Stimulated activated naive B cell treated with anti-CD40 and anti-IgM and Interleukin-4, amounts not matched to agents 10 μg/mL and 1 μg/mL and 100 μg/mL, for 72 hours (primary cell): Measurements from ENCODE around the gene CITED4.
A peak's percentile ranks its signal among the peaks of the same experiment; 100 is the strongest.

Source experiments
- ATAC-seq, 2 donors: fragments of 150-1000 bp; cut with Tn5 transposase; replicated peaks; 2 replicates each; pipeline ENCODE4 v1.10.0; 2021; ENCODE audit warnings: moderate library complexity in 1 of 2
- DNase-seq: peaks from one replicate; pipeline ENCODE4 v3.0.0; 2021
- H3K27ac Mint-ChIP-seq: one replicate; pipeline ENCODE4 v1.8.0; 2022; ENCODE audit warnings: mild to moderate bottlenecking, mixed read lengths
- H3K27me3 Mint-ChIP-seq, 2 donors: one replicate each; pipeline ENCODE4 v1.8.0; 2022; ENCODE audit warnings: mixed read lengths in 2 of 2
- H3K36me3 Mint-ChIP-seq, 2 donors: one replicate each; pipeline ENCODE4 v1.8.0; 2022; ENCODE audit warnings: mixed read lengths in 2 of 2, mild to moderate bottlenecking in 1 of 2
- H3K4me1 Mint-ChIP-seq, 2 donors: one replicate each; pipeline ENCODE4 v1.8.0; 2022; ENCODE audit warnings: mixed read lengths in 2 of 2, mild to moderate bottlenecking in 1 of 2
- H3K4me3 Mint-ChIP-seq, 2 donors: one replicate each; pipeline ENCODE4 v1.8.0; 2022; ENCODE audit warnings: mild to moderate bottlenecking in 2 of 2, mixed read lengths in 2 of 2, moderate library complexity in 1 of 2
- H3K9me3 Mint-ChIP-seq, 2 donors: one replicate each; pipeline ENCODE4 v1.8.0; 2022; ENCODE audit warnings: mixed read lengths in 2 of 2, mild to moderate bottlenecking in 1 of 2

CITED4 gene

DNA sequence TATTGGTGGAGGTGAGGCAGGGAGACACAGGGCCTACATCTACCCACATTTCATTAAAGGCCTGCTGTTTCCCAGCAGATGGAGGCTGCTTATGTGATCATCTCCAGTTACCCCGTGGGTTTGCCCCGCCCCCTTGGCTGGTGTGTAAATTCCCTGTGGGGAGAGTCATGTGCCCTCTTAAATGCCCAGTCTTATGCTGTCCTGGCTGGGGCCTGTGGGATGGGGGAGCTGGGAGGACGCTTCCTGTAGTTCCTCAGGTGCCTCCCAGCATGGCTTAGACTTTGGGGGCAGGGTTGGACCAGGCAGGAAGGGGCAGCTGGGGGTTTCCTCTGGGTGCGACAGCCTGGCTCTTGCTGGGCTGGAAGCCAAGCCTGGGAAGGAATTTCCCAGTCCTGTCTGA is 15.5 kb upstream of the CITED4 start:
- H3K9me3 Mint-ChIP-seq = peaks cover 7 to 8% of the 10 kb centered on the region in 2 donors
- peaks cover 23 to 55% of the 10 kb centered on the region in 2 donors for H3K27me3 Mint-ChIP-seq
- H3K4me1 Mint-ChIP-seq = no peaks in the 10 kb centered on the region
- H3K27ac Mint-ChIP-seq = no peak overlapping the region
- H3K4me3 Mint-ChIP-seq = no peak overlapping the region
- no peak for ATAC-seq
- no peak for DNase-seq
- H3K36me3 Mint-ChIP-seq = peaks cover 4% of the 10 kb centered on the region in 2 donors

DNA sequence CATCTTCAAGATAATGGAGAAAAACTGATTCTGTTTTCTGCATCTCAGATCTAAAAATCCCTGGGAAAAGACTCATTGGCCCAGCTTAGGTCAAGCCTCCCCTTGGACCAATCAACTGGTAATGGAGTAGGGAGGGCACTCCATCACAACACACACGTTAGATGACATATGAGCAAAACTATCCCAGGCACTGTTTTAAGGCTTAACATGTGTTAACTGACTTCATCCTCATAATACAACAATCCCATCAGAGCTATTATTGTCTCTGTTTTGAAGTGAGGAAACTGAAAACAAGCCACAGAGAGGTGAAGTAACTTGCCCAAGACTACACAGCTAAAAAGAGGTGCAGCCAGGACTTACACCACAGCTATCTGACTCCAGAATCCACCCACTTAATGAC is 14.7 kb upstream of the CITED4 start:
- H3K27ac Mint-ChIP-seq = no peak overlapping the region
- DNase-seq (no peak), ATAC-seq (no peak)
- H3K27me3 Mint-ChIP-seq = peaks cover 23 to 53% of the 10 kb centered on the region in 2 donors
- H3K4me1 Mint-ChIP-seq = no peaks in the 10 kb centered on the region
- H3K9me3 Mint-ChIP-seq = peaks cover 5 to 8% of the 10 kb centered on the region in 2 donors
- no peak overlapping the region for H3K4me3 Mint-ChIP-seq
- H3K36me3 Mint-ChIP-seq = peaks cover 2 to 4% of the 10 kb centered on the region in 2 donors

DNA sequence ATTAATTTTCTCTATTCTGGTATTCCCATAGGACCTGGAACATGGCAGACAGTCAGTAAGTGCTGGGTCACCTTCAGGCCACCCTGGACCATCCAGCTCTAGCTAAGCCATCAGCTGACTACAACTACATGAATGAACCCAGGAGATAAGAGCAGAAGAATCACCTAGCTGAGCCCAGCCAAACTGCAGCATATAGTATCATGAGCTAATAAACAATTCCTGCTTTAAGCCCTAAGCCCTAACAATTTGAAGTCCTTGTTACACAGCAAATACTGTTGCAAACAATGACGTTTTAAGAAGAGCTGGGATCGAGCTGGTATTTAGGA is 14.2 kb upstream of the CITED4 start:
- peaks cover 5 to 8% of the 10 kb centered on the region in 2 donors for H3K9me3 Mint-ChIP-seq
- no peak overlapping the region for H3K4me3 Mint-ChIP-seq
- no peak overlapping the region for H3K27ac Mint-ChIP-seq
- ATAC-seq = no peak
- no peak for DNase-seq
- H3K36me3 Mint-ChIP-seq = peaks cover 2 to 4% of the 10 kb centered on the region in 2 donors
- H3K4me1 Mint-ChIP-seq = no peaks in the 10 kb centered on the region
- peaks cover 23 to 53% of the 10 kb centered on the region in 2 donors for H3K27me3 Mint-ChIP-seq

DNA sequence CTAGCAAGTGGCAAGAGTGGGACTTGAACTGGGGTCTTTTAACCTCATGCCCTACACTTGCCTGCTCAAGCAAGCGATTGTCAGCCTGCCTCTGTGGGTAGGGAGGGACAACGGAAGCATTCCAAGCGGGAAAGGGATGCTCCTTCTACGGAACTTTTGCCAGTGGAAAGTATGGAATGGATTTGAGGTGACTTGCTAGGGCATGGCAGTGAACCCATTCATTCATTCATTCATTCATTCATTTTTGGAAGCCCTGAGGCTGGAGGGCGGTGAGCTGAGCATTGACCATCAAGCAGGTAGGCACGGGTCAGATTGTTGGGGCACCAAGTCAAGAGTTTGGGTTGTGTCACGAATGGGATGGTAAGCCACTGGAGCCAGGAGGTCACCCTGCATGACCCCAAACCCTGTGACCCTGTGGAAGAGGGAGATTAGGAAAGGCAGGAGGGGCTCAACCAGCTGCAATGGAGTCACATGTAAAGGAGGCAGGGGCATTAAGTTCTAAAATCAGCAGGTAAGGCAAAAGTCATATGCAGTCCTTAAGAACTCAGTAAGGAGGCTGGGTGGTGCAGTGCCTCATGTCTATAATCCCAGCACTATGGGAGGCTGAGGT is 11.8 kb upstream of the CITED4 start:
- no peak for ATAC-seq
- DNase-seq = no peak
- Mint-ChIP-seq H3K9me3 (peaks cover 8 to 12% of the 10 kb centered on the region in 2 donors), H3K4me3 (no peak overlapping the region), H3K36me3 (peaks cover 2 to 4% of the 10 kb centered on the region in 2 donors), H3K27ac (no peak overlapping the region), H3K27me3 (peaks cover 19 to 39% of the 10 kb centered on the region in 2 donors), H3K4me1 (no peaks in the 10 kb centered on the region)

DNA sequence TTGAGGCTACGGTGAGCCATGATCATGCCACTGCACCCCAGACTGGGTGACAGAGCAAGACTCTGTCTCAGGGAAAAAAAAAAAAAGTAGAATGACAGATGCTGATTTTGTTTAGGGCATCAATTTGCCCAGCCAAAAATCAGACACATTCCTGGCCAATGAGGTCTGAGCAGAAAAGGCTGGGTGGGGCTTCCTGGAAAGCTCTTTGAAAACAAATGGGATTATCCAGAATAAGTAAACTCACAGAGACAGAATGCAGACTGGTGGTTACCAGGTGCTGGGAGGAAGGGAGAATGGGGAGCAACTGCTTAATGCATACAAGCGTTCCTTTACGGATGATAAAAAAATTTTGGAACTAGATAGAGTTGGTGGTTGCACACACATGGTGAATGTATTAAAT is 10.1 kb upstream of the CITED4 start:
- H3K36me3 Mint-ChIP-seq = peaks cover 0 to 4% of the 10 kb centered on the region in 2 donors
- no peak for DNase-seq
- no peak overlapping the region for H3K27ac Mint-ChIP-seq
- H3K9me3 Mint-ChIP-seq = peaks cover 8 to 12% of the 10 kb centered on the region in 2 donors
- no peak for ATAC-seq
- H3K4me3 Mint-ChIP-seq = no peak overlapping the region
- H3K4me1 Mint-ChIP-seq = no peaks in the 10 kb centered on the region
- H3K27me3 Mint-ChIP-seq = peaks cover 15 to 34% of the 10 kb centered on the region in 2 donors

DNA sequence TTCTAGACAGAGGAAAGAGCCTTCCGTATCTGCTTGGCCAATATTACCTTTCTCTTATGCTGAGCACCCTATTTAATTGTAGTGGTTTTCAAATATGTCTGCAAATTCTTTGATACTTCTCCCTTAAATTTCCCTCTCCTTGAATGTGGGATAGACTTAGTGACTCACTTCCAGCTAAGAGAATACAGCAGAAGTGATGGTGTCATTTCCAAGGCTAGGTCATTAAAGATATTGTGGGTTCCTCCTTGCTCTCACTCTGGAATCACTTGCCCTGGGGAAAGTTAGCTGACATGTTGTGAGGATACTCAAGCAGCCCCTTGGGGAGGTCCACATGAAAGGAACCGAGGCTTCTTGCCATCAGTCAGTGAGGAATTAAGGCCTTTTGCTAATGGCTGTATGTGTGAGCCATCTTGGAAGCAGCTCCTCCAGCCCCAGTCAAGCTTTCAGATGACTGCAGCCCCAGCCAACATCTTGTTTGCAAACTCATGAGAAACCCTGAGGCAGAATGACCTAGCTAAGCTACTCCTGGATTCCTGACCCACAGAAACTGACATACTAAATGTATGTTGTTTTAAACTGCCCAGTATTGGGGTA is 8.1 kb upstream of the CITED4 start:
- Mint-ChIP-seq H3K27ac (no peak overlapping the region), H3K27me3 (peaks cover 15 to 33% of the 10 kb centered on the region in 2 donors), H3K36me3 (no peaks in the 10 kb centered on the region), H3K4me3 (no peak overlapping the region), H3K4me1 (no peaks in the 10 kb centered on the region), H3K9me3 (peaks cover 0 to 7% of the 10 kb centered on the region in 2 donors)
- ATAC-seq = no peak
- no peak for DNase-seq

DNA sequence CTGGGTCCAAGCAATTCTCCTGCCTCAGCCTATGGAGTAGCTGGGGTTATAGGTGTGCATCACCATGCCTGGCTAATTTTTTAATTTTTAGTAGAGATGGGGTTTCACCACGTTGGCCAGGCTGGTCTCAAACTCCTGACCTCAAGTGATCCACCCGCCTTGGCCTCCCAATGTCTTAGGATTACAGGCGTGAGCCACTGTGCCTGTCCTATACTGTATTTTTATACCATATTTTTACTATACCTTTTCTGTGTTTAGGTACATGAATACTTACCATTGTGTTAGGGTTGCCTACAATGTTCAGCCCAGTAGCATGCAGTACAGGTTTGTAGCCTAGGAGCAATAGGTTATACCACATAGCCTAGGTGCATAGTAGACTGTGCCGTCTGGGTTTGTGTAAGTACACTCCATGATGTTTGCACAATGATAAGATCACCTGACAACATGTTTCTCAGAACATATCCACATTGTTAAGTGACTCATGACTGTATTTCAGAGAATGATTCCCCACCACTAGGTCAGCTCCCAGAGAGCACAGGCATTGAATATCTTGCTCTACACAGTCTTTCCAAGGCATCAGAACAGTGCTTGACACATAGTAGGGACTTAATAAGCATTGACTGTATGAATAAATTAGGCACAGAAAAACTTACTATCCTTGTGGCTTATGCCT is 6.0 kb upstream of the CITED4 start:
- DNase-seq (no peak), ATAC-seq (no peak)

DNA sequence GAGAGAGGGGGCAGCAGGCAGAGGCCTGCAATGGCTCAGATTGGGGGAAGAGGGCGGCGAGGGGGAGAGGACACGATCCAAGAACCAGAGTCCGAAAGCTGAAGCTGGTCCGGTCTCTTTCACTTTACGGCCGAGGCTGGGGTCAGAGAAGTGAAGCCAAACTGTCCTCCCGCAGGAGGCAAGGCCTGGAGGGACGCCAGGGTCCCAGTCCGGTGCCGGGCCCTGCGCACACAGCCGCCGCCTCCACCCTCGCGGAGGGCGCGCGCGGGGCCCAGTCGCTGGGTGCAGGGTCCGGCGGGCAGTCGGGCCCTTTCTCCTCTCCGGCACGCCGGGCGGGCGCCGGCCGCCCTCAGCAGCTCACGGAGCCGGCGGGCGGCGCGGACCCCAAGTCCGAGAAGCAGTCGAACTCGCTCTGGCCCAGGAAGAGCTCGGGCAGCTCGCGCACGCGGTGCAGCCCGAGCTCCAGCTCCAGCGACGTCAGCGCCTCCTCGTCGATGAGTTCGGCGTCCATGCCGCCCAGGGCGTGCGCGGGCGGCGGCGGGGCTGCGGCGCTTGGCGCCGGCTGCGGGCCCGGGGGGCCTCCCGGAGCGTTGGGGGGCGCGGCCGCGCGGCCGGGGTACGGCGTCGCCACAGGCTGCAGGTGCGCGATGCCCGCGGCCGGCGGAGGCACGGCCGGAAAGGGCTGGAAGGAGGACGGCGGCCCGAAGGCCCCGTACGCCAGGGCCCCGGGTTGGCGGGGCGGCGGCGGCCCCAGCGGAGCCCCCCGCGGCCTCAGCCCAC is 749 bp downstream of the CITED4 start:
- Mint-ChIP-seq H3K9me3 (no peaks in the 10 kb centered on the region), H3K27ac (peak overlapping the region; percentile 81), H3K36me3 (no peaks in the 10 kb centered on the region), H3K4me1 (peaks cover 10 to 14% of the 10 kb centered on the region in 2 donors), H3K4me3 (peak overlapping the region; percentile 85 to 87), H3K27me3 (peaks cover 23 to 31% of the 10 kb centered on the region in 2 donors)
- ATAC-seq (peak; percentile 23 to 28), DNase-seq (no peak)

More for the DNA sequence above, 6.0 kb upstream of the CITED4 start:
- peaks cover 5 to 19% of the 10 kb centered on the region in 2 donors for H3K27me3 Mint-ChIP-seq
- no peaks in the 10 kb centered on the region for H3K36me3 Mint-ChIP-seq
- H3K27ac Mint-ChIP-seq = no peak overlapping the region
- H3K4me3 Mint-ChIP-seq = no peak overlapping the region
- peaks cover 0 to 7% of the 10 kb centered on the region in 2 donors for H3K9me3 Mint-ChIP-seq
- H3K4me1 Mint-ChIP-seq = no peaks in the 10 kb centered on the region

DNA sequence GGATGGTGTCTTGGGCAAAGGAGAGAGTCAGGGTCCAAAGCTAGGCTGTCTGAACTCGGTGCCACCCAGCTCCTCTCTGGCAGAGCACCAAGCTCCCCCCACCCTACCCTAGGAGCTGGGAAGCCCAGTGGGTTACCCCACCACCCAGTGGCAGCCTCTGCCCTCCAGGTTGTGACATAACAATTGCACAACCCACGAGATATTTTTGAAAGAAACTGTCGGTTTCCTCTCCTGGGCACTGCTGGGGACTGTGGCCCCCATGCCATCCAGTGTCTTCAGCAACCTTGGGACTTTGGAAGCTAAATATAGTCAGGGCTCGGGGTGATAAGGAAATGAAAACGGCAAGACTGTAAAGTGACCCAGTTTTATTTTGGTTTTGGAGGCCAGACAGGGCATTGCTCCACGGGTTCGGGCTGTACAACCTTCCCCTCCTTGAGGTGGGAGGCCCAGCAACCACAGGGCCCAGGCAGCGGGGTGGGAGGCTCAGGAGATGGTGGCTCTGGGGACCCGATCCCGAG is 1.4 kb downstream of the CITED4 start:
- no peaks in the 10 kb centered on the region for H3K9me3 Mint-ChIP-seq
- ATAC-seq = no peak
- peaks cover 23 to 31% of the 10 kb centered on the region in 2 donors for H3K27me3 Mint-ChIP-seq
- H3K36me3 Mint-ChIP-seq = no peaks in the 10 kb centered on the region
- no peak for DNase-seq
- H3K4me3 Mint-ChIP-seq = peak overlapping the region; percentile 85 to 87
- peak overlapping the region; percentile 81 for H3K27ac Mint-ChIP-seq
- H3K4me1 Mint-ChIP-seq = peaks cover 10 to 14% of the 10 kb centered on the region in 2 donors

DNA sequence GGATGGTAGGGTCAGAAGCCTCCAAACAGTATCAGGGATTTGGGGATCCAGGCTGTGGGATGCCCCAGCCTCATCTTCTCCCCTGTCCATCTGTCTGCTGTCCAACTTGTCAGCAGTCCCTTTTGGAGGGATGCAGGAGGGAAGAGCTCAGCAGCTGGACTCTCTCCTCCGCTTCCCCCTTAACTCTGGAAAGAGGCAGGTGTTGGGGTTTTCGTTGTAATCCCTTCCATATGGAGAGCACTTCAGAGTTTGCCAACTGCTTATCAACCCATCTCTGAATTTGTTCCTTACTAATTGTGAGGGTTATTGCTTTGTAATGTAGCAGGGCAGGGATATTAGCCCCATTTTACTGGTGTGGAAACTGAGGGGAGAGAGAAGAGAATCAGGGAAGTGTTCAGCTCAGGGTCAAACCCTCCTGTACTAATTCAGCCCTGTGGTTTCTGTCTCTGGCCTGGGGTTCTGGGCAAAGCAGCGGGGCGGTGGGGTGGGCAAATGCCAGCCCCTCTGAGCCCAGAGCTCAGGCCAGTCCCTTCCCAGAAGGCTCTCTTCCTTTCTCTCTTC is 3.2 kb downstream of the CITED4 start:
- Mint-ChIP-seq H3K27me3 (peaks cover 23 to 31% of the 10 kb centered on the region in 2 donors), H3K27ac (no peak overlapping the region), H3K4me1 (peaks cover 10 to 14% of the 10 kb centered on the region in 2 donors), H3K36me3 (no peaks in the 10 kb centered on the region), H3K4me3 (no peak overlapping the region), H3K9me3 (no peaks in the 10 kb centered on the region)
- no peak for DNase-seq
- ATAC-seq = no peak

DNA sequence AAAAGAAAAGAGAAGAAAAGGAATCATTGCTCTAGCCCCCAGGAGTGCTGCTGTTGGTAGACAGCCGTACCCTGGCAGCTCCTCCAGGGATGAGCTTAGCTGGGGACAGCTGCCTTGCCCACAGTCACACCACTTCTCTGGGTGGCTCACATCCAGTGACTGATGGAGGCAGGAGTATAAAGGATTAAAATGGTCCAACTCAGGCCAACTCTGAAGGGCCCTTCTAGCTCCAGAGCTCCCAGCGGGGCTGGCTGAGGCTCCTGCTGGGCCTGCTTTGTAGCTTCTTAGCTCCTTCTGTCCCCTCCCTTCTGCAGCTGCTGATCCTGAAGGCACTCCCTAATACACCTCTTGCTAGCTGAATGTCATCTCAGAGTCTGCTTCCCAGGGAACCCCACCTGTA is 4.4 kb downstream of the CITED4 start:
- DNase-seq = no peak
- peaks cover 23 to 31% of the 10 kb centered on the region in 2 donors for H3K27me3 Mint-ChIP-seq
- no peaks in the 10 kb centered on the region for H3K9me3 Mint-ChIP-seq
- no peak overlapping the region for H3K4me3 Mint-ChIP-seq
- ATAC-seq = no peak
- H3K4me1 Mint-ChIP-seq = peaks cover 8 to 13% of the 10 kb centered on the region in 2 donors
- H3K27ac Mint-ChIP-seq = no peak overlapping the region
- no peaks in the 10 kb centered on the region for H3K36me3 Mint-ChIP-seq

DNA sequence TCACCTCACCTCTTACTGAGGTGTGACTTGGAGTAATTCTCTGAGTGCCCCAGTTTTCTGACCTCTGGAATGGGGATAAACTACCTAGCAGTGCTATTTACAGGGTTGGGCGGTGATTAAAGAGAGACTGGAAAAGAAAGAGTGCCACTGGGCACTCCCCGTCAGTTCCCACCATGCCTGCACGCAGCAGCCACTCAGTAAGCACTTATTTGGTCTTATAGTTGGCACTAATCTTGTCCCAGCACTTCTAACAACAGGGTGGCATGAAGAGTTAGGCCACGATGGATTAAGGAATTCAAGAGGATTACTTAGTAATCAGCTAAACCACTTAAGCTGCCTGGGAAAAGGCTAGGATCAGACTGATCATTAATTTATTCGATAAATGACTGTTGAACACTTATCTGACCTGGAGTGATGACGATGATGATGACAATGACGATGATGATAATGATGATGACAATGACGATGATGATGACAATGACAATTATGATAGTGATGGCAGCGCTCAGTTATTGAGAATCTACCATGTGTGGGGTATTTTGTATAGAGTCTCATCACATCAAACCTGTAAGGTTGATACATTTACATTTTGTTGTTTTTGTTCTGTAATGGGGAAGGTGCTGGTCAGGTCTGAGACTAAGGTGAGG is 5.4 kb downstream of the CITED4 start:
- H3K4me1 Mint-ChIP-seq = peaks cover 4 to 8% of the 10 kb centered on the region in 2 donors
- H3K27ac Mint-ChIP-seq = no peak overlapping the region
- ATAC-seq = no peak
- H3K27me3 Mint-ChIP-seq = peaks cover 23 to 31% of the 10 kb centered on the region in 2 donors
- no peaks in the 10 kb centered on the region for H3K9me3 Mint-ChIP-seq
- H3K4me3 Mint-ChIP-seq = no peak overlapping the region
- no peaks in the 10 kb centered on the region for H3K36me3 Mint-ChIP-seq
- DNase-seq = no peak

DNA sequence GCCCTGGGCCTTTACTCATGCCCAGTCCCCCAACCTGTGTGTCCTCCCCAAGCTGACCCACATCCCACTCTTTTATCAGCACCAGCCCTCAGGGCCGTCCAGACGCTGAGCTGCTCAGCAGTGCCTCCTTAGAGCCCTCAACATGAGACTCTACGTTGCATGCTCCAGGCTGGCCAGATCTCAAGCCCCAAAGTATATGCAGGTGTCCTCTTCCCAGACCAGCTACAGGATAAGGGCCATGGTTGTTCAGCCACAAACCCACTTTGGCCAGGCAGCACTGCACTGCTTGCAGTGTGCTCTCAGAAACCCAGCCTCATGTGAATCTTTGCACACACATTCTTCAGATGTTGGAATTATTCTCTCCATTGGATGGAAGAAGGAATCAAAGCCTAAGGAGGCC is 6.0 kb downstream of the CITED4 start:
- Mint-ChIP-seq H3K36me3 (no peaks in the 10 kb centered on the region), H3K4me3 (no peak overlapping the region), H3K27ac (no peak overlapping the region), H3K4me1 (peaks cover 7 to 13% of the 10 kb centered on the region in 2 donors), H3K27me3 (peaks cover 22 to 35% of the 10 kb centered on the region in 2 donors), H3K9me3 (no peaks in the 10 kb centered on the region)
- DNase-seq (no peak), ATAC-seq (no peak)
